ES-I3 (cell line): ENCODE measurements around the gene RPS2.
"Not testable (repeated sequence)": the region's sequence is repeated elsewhere in the genome, so short reads cannot be mapped to it uniquely, and the experiment has no call there.

Experiments
- H3K36me3 ChIP-seq: 2 replicates; pipeline ENCODE4 v1.6.1; 2013; ENCODE audit warnings: mild to moderate bottlenecking, low read length, control low read depth, moderate library complexity; ENCODE audit not compliant: insufficient read depth
- H3K4me1 ChIP-seq: 2 replicates; pipeline ENCODE4 v1.6.1; 2013; ENCODE audit warnings: mild to moderate bottlenecking, control low read depth, low read length; ENCODE audit not compliant: insufficient read depth
- H3K9ac ChIP-seq: 2 replicates; pipeline ENCODE4 v1.6.1; 2013; ENCODE audit warnings: low read depth, mild to moderate bottlenecking, low read length, moderate library complexity
- H3K9me3 ChIP-seq: 2 replicates; pipeline ENCODE4 v1.6.1; 2013; ENCODE audit warnings: mild to moderate bottlenecking, low read length, moderate library complexity; ENCODE audit not compliant: control insufficient read depth, insufficient read depth

RPS2 gene

DNA sequence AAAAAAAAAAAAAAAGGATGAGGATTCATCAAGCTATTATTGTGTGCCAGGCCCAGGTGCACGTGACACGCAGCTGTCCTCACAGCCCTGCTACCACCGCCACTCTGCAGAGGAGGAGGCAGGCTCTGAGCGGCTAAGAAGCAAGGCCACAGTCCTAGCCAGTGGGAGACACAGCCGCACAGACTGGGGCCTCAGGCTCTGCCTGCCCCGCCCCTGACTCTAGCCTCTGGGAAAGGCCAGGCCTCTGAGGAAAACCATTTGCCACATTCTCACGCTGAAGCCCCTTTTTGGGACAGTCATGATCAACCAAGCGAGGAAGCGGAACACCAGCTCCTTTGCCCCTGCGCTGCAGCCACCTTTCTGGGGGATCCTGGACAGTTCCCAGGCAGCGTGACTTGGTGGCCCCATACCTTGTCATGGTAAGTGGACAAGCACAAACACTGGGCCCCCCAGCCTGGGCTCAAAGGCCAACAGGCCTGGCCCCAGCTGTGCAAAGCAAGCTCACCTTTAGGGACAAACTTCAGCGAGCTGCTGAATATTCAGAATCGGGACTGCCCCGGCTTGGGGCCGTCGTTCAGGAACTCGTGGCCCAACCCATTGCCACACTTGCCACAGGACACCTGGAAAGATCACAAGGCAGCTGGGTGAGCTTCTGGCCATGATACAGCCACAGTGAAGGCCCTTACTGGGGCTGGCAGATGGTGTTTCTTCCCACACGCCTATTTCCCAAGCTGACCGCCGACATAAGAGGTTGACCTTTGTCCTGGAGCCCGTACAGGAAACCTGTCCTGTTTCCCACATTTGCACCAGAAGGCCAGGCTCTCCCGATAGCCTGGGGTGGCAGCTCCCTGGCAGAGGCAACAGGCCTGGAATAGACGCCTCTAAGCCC is 24.1 kb downstream of the RPS2 start:
- no peak overlapping the region for H3K9ac ChIP-seq
- H3K4me1 ChIP-seq = peaks cover 4% of the 10 kb centered on the region; the same call in 1 of the 2 replicates
- H3K36me3 ChIP-seq = peaks cover 5% of the 10 kb centered on the region; the same call in 1 of the 2 replicates
- no peaks in the 10 kb centered on the region for H3K9me3 ChIP-seq

GRCh38 chr16:1939833-1940232 is 24.8 kb downstream of the RPS2 start:
- not testable (repeated sequence) for H3K4me1 ChIP-seq, H3K9me3 ChIP-seq, H3K36me3 ChIP-seq, H3K9ac ChIP-seq

DNA sequence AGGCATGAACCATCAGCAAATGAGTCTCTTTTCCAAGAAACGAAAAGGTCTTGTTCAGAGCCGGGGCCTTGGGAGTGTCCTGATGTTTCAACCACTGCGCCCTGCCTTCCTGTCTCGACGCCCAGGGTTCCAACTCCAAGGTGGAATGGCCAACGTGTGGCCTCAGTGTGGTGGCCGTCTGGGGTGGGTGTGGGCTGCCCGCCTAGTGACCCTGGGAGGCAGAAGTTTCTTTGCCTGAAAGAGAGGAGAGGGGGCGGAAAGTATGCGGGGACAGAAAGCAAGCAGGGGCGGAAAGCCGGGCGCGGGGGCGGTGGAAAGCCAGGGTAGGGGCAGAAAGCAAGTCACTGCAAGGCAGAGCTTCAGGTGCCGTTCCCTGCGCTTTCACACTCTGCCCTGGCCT is 25.7 kb downstream of the RPS2 start:
- H3K9me3 ChIP-seq = no peaks in the 10 kb centered on the region

DNA sequence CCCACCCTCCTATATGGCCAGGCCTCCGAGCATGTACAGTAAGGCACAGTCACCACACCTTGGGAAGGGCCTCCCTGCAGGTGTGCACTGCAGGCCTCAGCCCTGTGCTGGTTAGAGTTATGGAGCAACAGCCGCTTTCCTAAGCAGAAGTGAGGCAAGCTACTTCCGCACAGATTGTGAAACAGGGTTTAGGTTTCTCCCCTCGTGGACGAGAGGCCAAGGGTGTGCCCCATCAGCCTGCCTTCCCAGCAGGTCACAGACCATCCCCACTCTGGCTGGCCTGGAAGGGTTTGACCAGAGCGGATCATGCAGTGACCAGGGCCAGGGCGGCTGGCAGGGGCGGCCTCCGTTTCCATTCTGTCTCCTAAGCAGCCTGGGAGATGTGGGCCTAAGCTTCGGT is 26.3 kb downstream of the RPS2 start:
- H3K9ac ChIP-seq = no peak overlapping the region
- no peaks in the 10 kb centered on the region for H3K9me3 ChIP-seq
- peaks cover 5% of the 10 kb centered on the region; the same call in 1 of the 2 replicates for H3K36me3 ChIP-seq
- peaks cover 4% of the 10 kb centered on the region; the same call in 1 of the 2 replicates for H3K4me1 ChIP-seq

More for the DNA sequence above, 25.7 kb downstream of the RPS2 start:
- Histone ChIP-seq H3K36me3 (peaks cover 5% of the 10 kb centered on the region; the same call in 1 of the 2 replicates), H3K4me1 (peaks cover 4% of the 10 kb centered on the region; the same call in 1 of the 2 replicates), H3K9ac (no peak overlapping the region)

DNA sequence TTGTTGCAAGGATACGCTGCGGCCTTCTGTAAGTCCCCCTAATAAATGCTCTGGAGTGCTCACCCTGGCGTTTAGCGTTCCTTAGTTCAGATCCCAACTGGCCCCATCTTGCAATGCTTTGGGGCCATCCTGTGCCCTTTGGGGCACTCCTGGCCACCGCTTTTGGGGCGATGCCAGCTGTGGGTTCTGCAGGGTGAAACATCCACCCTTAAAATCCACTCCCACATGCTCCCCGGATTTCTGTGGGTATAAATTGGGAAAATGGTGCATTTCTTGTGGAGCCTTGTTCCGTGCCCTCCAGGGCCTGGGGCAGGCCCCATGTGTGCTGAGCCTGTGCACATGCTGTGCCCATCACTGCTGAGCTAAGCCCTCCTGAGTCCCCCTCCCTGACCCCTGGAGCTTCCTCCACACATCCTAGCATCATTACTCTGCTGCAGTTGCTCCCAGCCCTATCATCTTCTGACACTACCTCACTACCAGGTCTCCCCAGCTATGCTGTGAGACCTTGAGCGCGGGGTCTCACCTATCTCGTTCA is 27.6 kb downstream of the RPS2 start:
- Histone ChIP-seq H3K36me3 (peaks cover 5% of the 10 kb centered on the region; the same call in 1 of the 2 replicates), H3K4me1 (peaks cover 4% of the 10 kb centered on the region; the same call in 1 of the 2 replicates), H3K9me3 (no peaks in the 10 kb centered on the region), H3K9ac (no peak overlapping the region)

DNA sequence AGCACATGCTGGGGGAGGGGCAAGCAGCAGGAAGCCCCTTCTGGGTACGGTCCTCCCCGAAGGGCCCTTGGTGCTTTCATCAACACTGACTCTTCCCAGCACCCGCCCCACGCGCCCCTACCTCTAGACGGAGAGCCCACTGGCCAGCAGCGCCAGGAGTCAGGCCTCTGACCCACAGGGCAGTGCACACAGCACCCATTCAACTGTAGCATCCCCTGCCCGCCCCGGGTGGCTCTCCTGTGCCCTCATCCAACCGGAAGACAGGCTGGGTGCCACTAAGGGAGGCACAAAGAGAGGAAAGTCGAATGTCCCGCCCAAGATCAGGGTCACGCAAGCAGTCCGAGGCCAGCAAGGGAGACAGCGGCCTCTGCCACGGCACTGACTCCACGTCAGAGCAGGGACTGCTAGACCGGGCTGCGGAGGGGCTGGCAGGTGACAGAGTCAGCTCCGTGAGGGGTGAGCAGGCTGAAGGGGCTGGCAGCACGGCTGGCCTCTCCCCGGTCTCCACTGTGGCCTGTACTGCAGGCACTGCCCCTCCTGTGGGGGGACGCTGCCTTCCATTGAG is 31.4 kb downstream of the RPS2 start:
- Histone ChIP-seq H3K4me1 (no peaks in the 10 kb centered on the region), H3K9me3 (no peaks in the 10 kb centered on the region), H3K36me3 (no peaks in the 10 kb centered on the region), H3K9ac (no peak overlapping the region)

DNA sequence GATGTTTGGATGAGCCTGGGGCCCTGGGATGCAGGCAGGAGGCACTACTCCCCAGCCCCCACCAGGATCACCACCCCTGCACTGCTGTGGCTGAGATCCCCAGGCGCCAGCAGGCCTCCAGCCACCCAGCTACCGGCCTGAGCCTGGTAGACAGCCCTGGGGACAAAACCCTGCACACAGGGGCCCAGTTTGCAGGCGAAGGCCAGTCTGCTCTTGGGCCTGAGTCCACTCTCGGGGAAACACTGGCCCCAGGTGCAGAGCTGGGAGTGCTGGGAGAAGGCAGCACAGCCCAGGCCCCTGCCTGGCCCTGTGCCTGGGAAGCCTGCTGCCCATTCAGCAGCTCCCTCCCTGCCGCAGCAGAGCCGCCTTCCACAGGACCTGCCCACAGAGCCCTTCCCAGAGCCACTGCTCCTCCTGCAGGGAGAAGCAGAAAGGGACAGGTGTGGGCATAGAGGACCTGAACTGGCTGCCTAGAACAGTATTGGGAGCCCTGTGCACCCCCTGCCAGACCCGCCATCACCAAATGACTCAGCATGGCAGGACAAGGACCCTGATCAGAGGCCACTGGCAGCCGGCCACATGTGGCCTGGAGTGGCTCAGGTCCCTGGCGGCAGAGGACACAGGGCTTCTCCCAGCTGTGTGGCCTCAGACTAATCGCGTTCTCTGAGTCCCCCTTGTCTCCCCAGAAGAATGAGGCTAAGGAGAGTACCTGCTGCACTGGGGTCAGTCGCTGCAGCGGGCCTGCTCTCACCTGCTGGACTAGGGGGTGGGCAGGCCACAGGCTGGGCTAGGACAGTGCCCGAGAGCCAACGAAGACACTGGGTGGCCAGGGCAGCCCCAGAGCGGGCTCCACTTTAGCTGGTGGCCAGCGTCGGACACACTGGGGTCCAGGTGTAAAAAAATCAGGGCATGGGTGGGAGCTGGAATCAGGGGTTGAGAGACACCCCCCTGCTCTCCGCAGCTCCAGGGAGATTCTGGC is 32.3 kb downstream of the RPS2 start:
- H3K9ac ChIP-seq = no peak overlapping the region
- H3K4me1 ChIP-seq = no peaks in the 10 kb centered on the region
- H3K36me3 ChIP-seq = no peaks in the 10 kb centered on the region
- H3K9me3 ChIP-seq = no peaks in the 10 kb centered on the region

- no peaks in the 10 kb centered on the region; the same call in 1 of the 2 replicates for H3K4me1 ChIP-seq
- H3K36me3 ChIP-seq = no peaks in the 10 kb centered on the region
- no peak overlapping the region for H3K9ac ChIP-seq
- H3K9me3 ChIP-seq = no peaks in the 10 kb centered on the region
Observed at GRCh38 chr16:1930338-1930720, 34.3 kb downstream of the RPS2 start.

GRCh38 chr16:1929578-1930337 is 34.9 kb downstream of the RPS2 start:
- H3K4me1 ChIP-seq = peaks cover under 1% of the 10 kb centered on the region; the same call in 1 of the 2 replicates
- no peaks in the 10 kb centered on the region for H3K36me3 ChIP-seq
- no peaks in the 10 kb centered on the region for H3K9me3 ChIP-seq
- H3K9ac ChIP-seq = peak overlapping the region; percentile 47; the same call in 1 of the 2 replicates

DNA sequence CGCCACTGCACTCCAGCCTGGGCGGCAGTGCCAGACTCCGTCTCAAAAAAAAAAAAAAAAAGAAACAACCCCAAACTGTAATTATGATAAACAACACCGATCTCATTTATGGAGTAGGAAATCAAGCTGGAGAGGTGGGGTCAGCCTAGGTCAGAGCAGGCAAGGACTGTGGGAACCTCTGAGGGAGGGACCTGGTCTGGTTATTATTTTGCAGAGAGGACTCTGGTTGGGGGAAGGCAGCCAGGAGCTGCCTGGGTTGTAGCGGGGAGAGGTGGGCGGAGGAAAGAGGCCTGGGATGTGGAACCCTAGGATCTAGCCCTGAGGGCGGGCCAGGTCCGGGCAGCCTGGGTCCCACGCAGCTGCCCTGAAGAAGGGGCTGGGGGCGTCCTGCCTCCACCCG is 35.5 kb downstream of the RPS2 start:
- H3K9ac ChIP-seq = peak overlapping the region; percentile 44; the same call in 1 of the 2 replicates

DNA sequence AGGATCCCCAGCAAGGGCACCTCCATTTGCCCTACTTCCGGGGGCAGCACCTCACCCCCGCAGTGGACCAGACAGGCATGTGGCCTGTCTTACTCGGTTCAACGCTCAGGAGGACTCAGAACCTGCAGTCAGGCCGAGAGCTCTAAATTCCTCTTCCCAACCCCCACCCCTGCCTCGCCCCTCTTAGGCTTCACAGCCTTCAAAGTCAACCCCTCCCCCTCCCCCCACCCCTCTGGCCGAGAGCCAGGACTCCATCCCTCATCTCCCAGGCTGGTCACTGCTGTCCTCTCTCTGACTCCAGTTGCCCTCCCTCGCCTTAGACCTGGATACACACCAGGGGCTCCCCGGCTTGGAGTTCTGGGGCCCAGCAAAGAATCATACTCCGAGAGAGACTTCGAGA is 38.4 kb downstream of the RPS2 start:
- peaks cover 14% of the 10 kb centered on the region; the same call in 1 of the 2 replicates for H3K4me1 ChIP-seq
- no peaks in the 10 kb centered on the region for H3K9me3 ChIP-seq
- no peak overlapping the region for H3K9ac ChIP-seq
- H3K36me3 ChIP-seq = no peaks in the 10 kb centered on the region

More for the DNA sequence above, 35.5 kb downstream of the RPS2 start:
- no peaks in the 10 kb centered on the region for H3K9me3 ChIP-seq
- H3K36me3 ChIP-seq = no peaks in the 10 kb centered on the region
- peaks cover 6% of the 10 kb centered on the region; the same call in 1 of the 2 replicates for H3K4me1 ChIP-seq

- peak overlapping the region; percentile 26 for H3K9ac ChIP-seq
- peaks cover 14% of the 10 kb centered on the region; the same call in 1 of the 2 replicates for H3K4me1 ChIP-seq
- H3K36me3 ChIP-seq = no peaks in the 10 kb centered on the region
- no peaks in the 10 kb centered on the region for H3K9me3 ChIP-seq
Observed at GRCh38 chr16:1924095-1924494, 40.5 kb downstream of the RPS2 start.

DNA sequence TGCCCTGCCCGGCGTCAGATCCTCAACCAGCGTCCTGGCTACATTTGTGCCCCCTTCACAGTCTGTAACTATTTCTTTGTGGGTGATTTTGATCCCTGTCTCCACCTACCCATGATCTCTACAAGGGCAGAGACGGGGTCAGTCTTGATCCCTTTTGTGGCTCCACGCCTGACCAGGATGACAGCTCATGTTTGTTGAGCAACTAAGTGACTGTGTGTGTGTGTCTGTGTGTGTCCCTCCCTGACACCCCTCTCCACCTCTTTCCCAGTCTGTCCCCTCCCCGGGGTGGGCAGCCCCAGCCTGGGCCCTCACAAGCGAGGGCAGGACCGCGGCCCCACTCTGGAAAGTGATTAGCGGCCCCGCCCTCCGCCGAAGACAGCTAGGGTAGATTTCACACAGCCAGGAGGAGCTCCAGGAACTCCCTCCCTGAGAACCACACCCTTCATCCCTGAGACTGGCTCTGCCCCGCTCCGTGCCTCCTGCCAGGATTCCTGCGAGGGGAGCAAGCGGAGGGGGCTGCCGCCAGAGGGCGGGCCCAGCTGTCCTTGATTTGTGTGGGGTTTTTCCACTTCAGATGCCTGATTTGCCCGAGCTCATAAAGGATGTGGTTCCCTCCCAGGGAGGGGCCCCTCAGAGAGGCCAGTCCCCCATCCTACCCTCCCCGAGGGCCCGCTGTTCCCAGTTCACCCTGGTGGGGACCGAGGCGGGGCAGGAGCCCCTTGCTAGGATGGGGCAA is 41.2 kb downstream of the RPS2 start:
- peak overlapping the region; percentile 26 for H3K9ac ChIP-seq
- no peaks in the 10 kb centered on the region for H3K9me3 ChIP-seq
- peaks cover 14% of the 10 kb centered on the region; the same call in 1 of the 2 replicates for H3K4me1 ChIP-seq
- H3K36me3 ChIP-seq = no peaks in the 10 kb centered on the region
